Sigmoid colon (tissue), 4 donors: ENCODE measurements around the gene EHHADH.

Experiments
- CTCF ChIP-seq, 4 experiments: fragments of 450-650 bp in 3 of 4; fragments of 200-600 bp in 1 of 4; IDR thresholded peaks; one replicate each; pipeline ENCODE4 v1.5.1; 2016 to 2019; ENCODE audit warnings: antibody characterized with exemption in 4 of 4, mild to moderate bottlenecking in 3 of 4, moderate library complexity in 2 of 4
- EP300 ChIP-seq, 4 donors: sonication (generic); formaldehyde crosslinking; IDR thresholded peaks; one replicate each; pipeline ENCODE4 v1.6.1; 2017; ENCODE audit warnings: antibody characterized with exemption in 4 of 4
- POLR2AphosphoS5 ChIP-seq, 4 donors: sonication (generic); formaldehyde crosslinking; IDR thresholded peaks; one replicate each; pipeline ENCODE4 v1.6.1; 2017; ENCODE audit warnings: antibody characterized with exemption in 4 of 4

- no peak for TF ChIP-seq CTCF (IDR thresholded peaks at IDR 0.05)
- no peak for TF ChIP-seq POLR2AphosphoS5 (IDR thresholded peaks at IDR 0.05)
- no peak for TF ChIP-seq EP300 (IDR thresholded peaks at IDR 0.05)
These were observed 89.2 kb downstream of the EHHADH start for GRCh38 chr3:185164428-185165217.
